Esophagus squamous epithelium (tissue), 5 donors: ENCODE data around the gene ZNF765. TPM values are rescaled to one million over a fixed set of nuclear protein-coding genes. Genes with fewer than 3 reads are reported as not detected.
"Not testable (repeated sequence)": the region's sequence is repeated elsewhere in the genome, so short reads cannot be mapped to it uniquely, and the experiment has no call there.

Experiments used
- DNase-seq: peaks from one replicate; lab custom pipeline; 2025; lab: John Stamatoyannopoulos, UW
- H3K27ac ChIP-seq, 4 donors: fragments of 200-600 bp; sonication (generic); one replicate each; pipeline ENCODE4 v1.5.1; 2016 to 2019; ENCODE audit warnings: mild to moderate bottlenecking in 1 of 4
- H3K27me3 ChIP-seq, 4 donors: fragments of 200-600 bp; sonication (generic); 1 replicate in 3 of 4; 2 replicates in 1 of 4; pipeline versions ENCODE4 v1.5.1 to v1.6.0; 2017 to 2021; ENCODE audit warnings: antibody characterized with exemption in 1 of 4
- H3K36me3 ChIP-seq, 3 donors: fragments of 200-600 bp; sonication (generic); one replicate each; pipeline ENCODE4 v1.5.1; 2016 to 2019
- H3K4me1 ChIP-seq, 3 donors: fragments of 200-600 bp; sonication (generic); one replicate each; pipeline ENCODE4 v1.5.1; 2017 to 2019
- H3K4me3 ChIP-seq, 4 donors: fragments of 200-600 bp; sonication (generic); 1 replicate in 3 of 4; 2 replicates in 1 of 4; pipeline ENCODE4 v1.5.1; 2016 to 2019; ENCODE audit warnings: mild to moderate bottlenecking in 2 of 4, moderate library complexity in 1 of 4
- H3K9me3 ChIP-seq, 3 donors: fragments of 200-600 bp; sonication (generic); one replicate each; pipeline ENCODE4 v1.5.1; 2016 to 2019
- CTCF ChIP-seq, 6 experiments: fragments of 450-650 bp in 4 of 6; fragments of 200-600 bp in 2 of 6; sonication (generic) in 2 of 6; IDR thresholded peaks; one replicate each; pipeline ENCODE4 v1.5.1; 2016 to 2019; ENCODE audit warnings: antibody characterized with exemption in 6 of 6, mild to moderate bottlenecking in 4 of 6, moderate library complexity in 4 of 6
- POLR2A ChIP-seq, 4 donors: fragments of 450-650 bp; IDR thresholded peaks; one replicate each; pipeline ENCODE4 v1.6.1; 2017; ENCODE audit warnings: antibody characterized with exemption in 4 of 4, mild to moderate bottlenecking in 4 of 4, moderate library complexity in 3 of 4
- WGBS, 2 donors: methylation state at CpG; one replicate each; pipeline ENCODE4 v1.1.5; 2018; 5-methylcytosine and 5-hydroxymethylcytosine counted together
- intact Hi-C: fragments of 100-400 bp; cut with DNase I; formaldehyde crosslinking; loops from one replicate; pipeline ENCODE4 v1.15.0; 2022
- total RNA-seq, 4 donors: library from RNA; depleted of rRNA; stranded (reverse); fragments of >200 nt; gene quantifications; one replicate each; pipeline ENCODE4 v1.1.0, GENCODE V29; 2016
- donor health status: DM: yes; HTN: yes; CAD: no.

Gene ZNF765
- total RNA-seq, 4 donors from 2014 or later, result 3.3 to 9.0 (median 6.0) TPM

GRCh38 chr19:53424968-53425597 lies 30.1 kb downstream of the ZNF765 start:
- WGBS, 2 donors, result 32 to 36% methylated on average over 6 to 9 of the region's 9 CpGs
- H3K4me1 ChIP-seq, result peaks cover 0 to 9% (median 0%) of the 10 kb centered on the region in 3 donors
- H3K9me3 ChIP-seq, result no peaks in the 10 kb centered on the region
- no peak overlapping the region for H3K4me3 ChIP-seq
- H3K27me3 ChIP-seq, result no peaks in the 10 kb centered on the region
- no peak overlapping the region for H3K27ac ChIP-seq
- no peaks in the 10 kb centered on the region for H3K36me3 ChIP-seq
- TF ChIP-seq POLR2A (IDR thresholded peaks at IDR 0.05) (no peak), CTCF (IDR thresholded peaks at IDR 0.05) (peak in 5 of 6 experiments; percentile 55 to 72 (median 59))
- no peak for DNase-seq
- intact Hi-C loops, result no loop called here

- DNase-seq, result peak; percentile 62
- peaks cover 0 to 19% (median 6%) of the 10 kb centered on the region in 3 donors for H3K4me1 ChIP-seq
- peaks cover 0 to 31% (median 0%) of the 10 kb centered on the region in 3 donors for H3K36me3 ChIP-seq
- H3K27me3 ChIP-seq, result no peaks in the 10 kb centered on the region
- H3K9me3 ChIP-seq, result peaks cover 0 to 7% (median 0%) of the 10 kb centered on the region in 3 donors
- intact Hi-C loops, result no loop called here
- TF ChIP-seq POLR2A (IDR thresholded peaks at IDR 0.05) (peak in 3 of 4 donors; percentile 67 to 76 (median 72)), CTCF (IDR thresholded peaks at IDR 0.05) (peak in 5 of 6 experiments; percentile 15 to 47 (median 42))
- peak within 1 kb of the TSS; percentile 61 to 86 (median 68) for H3K4me3 ChIP-seq
- H3K27ac ChIP-seq, result peak within 1 kb of the TSS; percentile 81 to 90 (median 88)
- WGBS, 2 donors, result 8 to 12% methylated on average over 9 to 12 of the region's 46 CpGs
These were observed 36.6 kb downstream of the ZNF765 start, which contains the start of gene ZNF761 for GRCh38 chr19:53431399-53432087. Gene ZNF761 (plus strand): TSS chr19:53431984. CDS start chr19:53447269, 15,285 bp downstream.

- WGBS, 2 donors, result 0 to 1% methylated on average over 9 to 19 of the region's 30 CpGs
- TF ChIP-seq CTCF (IDR thresholded peaks at IDR 0.05), result no peak
- TF ChIP-seq POLR2A (IDR thresholded peaks at IDR 0.05), result no peak
- peaks cover 0 to 37% (median 0%) of the 10 kb centered on the region in 3 donors for H3K36me3 ChIP-seq
- peak overlapping the region; percentile 81 to 90 (median 88) for H3K27ac ChIP-seq
- no peak for DNase-seq
- no peaks in the 10 kb centered on the region for H3K27me3 ChIP-seq
- H3K4me3 ChIP-seq, result peak overlapping the region; percentile 61 to 86 (median 68)
- H3K4me1 ChIP-seq, result peaks cover 0 to 19% (median 6%) of the 10 kb centered on the region in 3 donors
- intact Hi-C loops, result no loop called here
- H3K9me3 ChIP-seq, result peaks cover 0 to 12% (median 0%) of the 10 kb centered on the region in 3 donors
These were observed 37.2 kb downstream of the ZNF765 start for GRCh38 chr19:53432088-53432661.

- DNase-seq, H3K27ac ChIP-seq, H3K4me3 ChIP-seq, intact Hi-C loops, H3K27me3 ChIP-seq, H3K4me1 ChIP-seq: not testable (repeated sequence)
- WGBS, 2 donors, result 71 to 76% methylated on average over 2 of the region's 2 CpGs
- H3K36me3 ChIP-seq, result peaks cover 0 to 91% (median 11%) of the 10 kb centered on the region in 3 donors
- H3K9me3 ChIP-seq, result peaks cover 0 to 75% (median 23%) of the 10 kb centered on the region in 3 donors
These were observed 48.9 kb downstream of the ZNF765 start for GRCh38 chr19:53443809-53444208.

GRCh38 chr19:53447196-53447595 lies 52.2 kb downstream of the ZNF765 start:
- intact Hi-C loops, H3K27ac ChIP-seq, H3K4me3 ChIP-seq, H3K27me3 ChIP-seq, DNase-seq, H3K4me1 ChIP-seq: not testable (repeated sequence)
- H3K36me3 ChIP-seq, result peaks cover 13 to 93% (median 18%) of the 10 kb centered on the region in 3 donors
- H3K9me3 ChIP-seq, result peaks cover 0 to 84% (median 37%) of the 10 kb centered on the region in 3 donors
- 90 to 100% methylated on average over 4 of the region's 5 CpGs for WGBS, 2 donors
